Tongue (tissue), 2 donors: ENCODE data around the gene OR51T1. TPM values are rescaled to one million over a fixed set of nuclear protein-coding genes. Genes with fewer than 3 reads are reported as not detected.
"Not testable (repeated sequence)": the region's sequence is repeated elsewhere in the genome, so short reads cannot be mapped to it uniquely, and the experiment has no call there.

ENCODE experiments used
- DNase-seq: peaks from one replicate; pipeline ENCODE4 v3.0.0-alpha.2; 2015
- total RNA-seq: library from RNA; depleted of rRNA; stranded (reverse); fragments of >200 nt; gene quantifications from one replicate; pipeline ENCODE4 v1.2.3, GENCODE V29; 2014

The OR51T1 gene
- total RNA-seq, result not detected

- peak; percentile 54 for DNase-seq
Observed at GRCh38 chr11:4881860-4882500, at the start of gene OR51T1. OR51T1 (plus strand) TSS chr11:4881900; CDS start chr11:4881900, 0 bp downstream.

GRCh38 chr11:4839851-4840549 is 41.7 kb upstream of the OR51T1 start:
- DNase-seq, result no peak

- no peak for DNase-seq
Observed at GRCh38 chr11:4848908-4849532, 32.7 kb upstream of the OR51T1 start, which contains the start of gene OR51S1. OR51S1 (minus strand) TSS chr11:4849208; CDS start chr11:4849208, 0 bp downstream.

- no peak for DNase-seq
Observed at GRCh38 chr11:4851033-4851432, 30.7 kb upstream of the OR51T1 start.

GRCh38 chr11:4854286-4854685 is 27.4 kb upstream of the OR51T1 start:
- DNase-seq, result not testable (repeated sequence)

- no peak for DNase-seq
Observed at GRCh38 chr11:4862447-4863236, 19.1 kb upstream of the OR51T1 start.

- peak; percentile 63 for DNase-seq
Observed at GRCh38 chr11:4863876-4864275, 17.8 kb upstream of the OR51T1 start.

GRCh38 chr11:4865855-4866254 is 15.8 kb upstream of the OR51T1 start:
- DNase-seq, result no peak

- DNase-seq, result no peak
Observed at GRCh38 chr11:4881188-4881587, 512 bp upstream of the OR51T1 start.

GRCh38 chr11:4882543-4882942 is 843 bp downstream of the OR51T1 start:
- DNase-seq, result no peak

GRCh38 chr11:4884361-4884760 is 2.7 kb downstream of the OR51T1 start:
- DNase-seq, result peak; percentile 46

GRCh38 chr11:4886186-4886585 is 4.5 kb downstream of the OR51T1 start:
- no peak for DNase-seq

- no peak for DNase-seq
Observed at GRCh38 chr11:4887591-4887990, 5.9 kb downstream of the OR51T1 start.

GRCh38 chr11:4890279-4890678 is 8.6 kb downstream of the OR51T1 start:
- DNase-seq, result no peak

- DNase-seq, result peak; percentile 18
Observed at GRCh38 chr11:4891996-4892640, 10.4 kb downstream of the OR51T1 start.

GRCh38 chr11:4903484-4903883 is 21.8 kb downstream of the OR51T1 start, which contains the start of gene OR51A7:
OR51A7 (plus strand) TSS chr11:4903783; CDS start chr11:4907370, 3,587 bp downstream.
- DNase-seq, result no peak

GRCh38 chr11:4916581-4916980 is 34.9 kb downstream of the OR51T1 start:
- peak; percentile 0 for DNase-seq

- DNase-seq, result no peak
Observed at GRCh38 chr11:4919250-4919649, 37.5 kb downstream of the OR51T1 start, which contains the start of gene OR51G2. OR51G2 (minus strand) TSS chr11:4919350; CDS start chr11:4915663, 3,687 bp downstream.

GRCh38 chr11:4921796-4922195 is 40.1 kb downstream of the OR51T1 start:
- no peak for DNase-seq

GRCh38 chr11:4922304-4922703 is 40.6 kb downstream of the OR51T1 start:
- no peak for DNase-seq

GRCh38 chr11:4924239-4924638 is 42.5 kb downstream of the OR51T1 start, which contains the start of gene OR51G1:
OR51G1 (minus strand) TSS chr11:4924339; CDS start chr11:4924339, 0 bp downstream.
- DNase-seq, result no peak

- no peak for DNase-seq
Observed at GRCh38 chr11:4926608-4927007, 44.9 kb downstream of the OR51T1 start.
